Sigmoid colon (tissue), 4 donors: Measurements from ENCODE around the gene MESP2.

Experiments
- POLR2A ChIP-seq, 2 donors: fragments of 450-650 bp; IDR thresholded peaks; one replicate each; pipeline ENCODE4 v1.6.1; 2016; ENCODE audit warnings: antibody characterized with exemption in 2 of 2, mild to moderate bottlenecking in 2 of 2, moderate library complexity in 2 of 2
- POLR2AphosphoS5 ChIP-seq, 4 donors: sonication (generic); formaldehyde crosslinking; IDR thresholded peaks; one replicate each; pipeline ENCODE4 v1.6.1; 2017; ENCODE audit warnings: antibody characterized with exemption in 4 of 4
- TF ChIP-seq, protein P1 (sequence below), 4 experiments: fragments of 450-650 bp in 3 of 4; fragments of 200-600 bp in 1 of 4; IDR thresholded peaks; one replicate each; pipeline ENCODE4 v1.5.1; 2016 to 2019; ENCODE audit warnings: antibody characterized with exemption in 4 of 4, mild to moderate bottlenecking in 3 of 4, moderate library complexity in 2 of 4

GRCh38 chr15:89754361-89755154 lies 21.6 kb upstream of the MESP2 start:
- TF ChIP-seq POLR2AphosphoS5 (IDR thresholded peaks at IDR 0.05) (no peak), POLR2A (IDR thresholded peaks at IDR 0.05) (no peak)
- TF ChIP-seq, protein P1, sequence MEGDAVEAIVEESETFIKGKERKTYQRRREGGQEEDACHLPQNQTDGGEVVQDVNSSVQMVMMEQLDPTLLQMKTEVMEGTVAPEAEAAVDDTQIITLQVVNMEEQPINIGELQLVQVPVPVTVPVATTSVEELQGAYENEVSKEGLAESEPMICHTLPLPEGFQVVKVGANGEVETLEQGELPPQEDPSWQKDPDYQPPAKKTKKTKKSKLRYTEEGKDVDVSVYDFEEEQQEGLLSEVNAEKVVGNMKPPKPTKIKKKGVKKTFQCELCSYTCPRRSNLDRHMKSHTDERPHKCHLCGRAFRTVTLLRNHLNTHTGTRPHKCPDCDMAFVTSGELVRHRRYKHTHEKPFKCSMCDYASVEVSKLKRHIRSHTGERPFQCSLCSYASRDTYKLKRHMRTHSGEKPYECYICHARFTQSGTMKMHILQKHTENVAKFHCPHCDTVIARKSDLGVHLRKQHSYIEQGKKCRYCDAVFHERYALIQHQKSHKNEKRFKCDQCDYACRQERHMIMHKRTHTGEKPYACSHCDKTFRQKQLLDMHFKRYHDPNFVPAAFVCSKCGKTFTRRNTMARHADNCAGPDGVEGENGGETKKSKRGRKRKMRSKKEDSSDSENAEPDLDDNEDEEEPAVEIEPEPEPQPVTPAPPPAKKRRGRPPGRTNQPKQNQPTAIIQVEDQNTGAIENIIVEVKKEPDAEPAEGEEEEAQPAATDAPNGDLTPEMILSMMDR (IDR thresholded peaks at IDR 0.05) = no peak
